Right lung (tissue), 5 donors: ENCODE data around the gene DUS2. TPM values are rescaled to one million over a fixed set of nuclear protein-coding genes. Genes with fewer than 3 reads are reported as not detected.
"Not testable (repeated sequence)": the region's sequence is repeated elsewhere in the genome, so short reads cannot be mapped to it uniquely, and the experiment has no call there.

ENCODE experiments used
- DNase-seq, 2 donors: peaks; one replicate each; pipeline ENCODE4 v3.0.0-alpha.2; 2013
- polyA plus RNA-seq, 5 donors: library from polyadenylated mRNA; unstranded; fragments of 120-200 nt; gene quantifications; one replicate each; pipeline versions ENCODE4 v1.2.1 to v1.2.3, GENCODE V29; 2013; ENCODE audit warnings: inconsistent platforms in 1 of 5, low replicate concordance in 1 of 5; ENCODE audit not compliant: insufficient read length in 5 of 5, insufficient read depth in 1 of 5

Gene DUS2
- polyA plus RNA-seq, 5 donors, result 13.8 to 17.9 (median 14.4) TPM

DNA sequence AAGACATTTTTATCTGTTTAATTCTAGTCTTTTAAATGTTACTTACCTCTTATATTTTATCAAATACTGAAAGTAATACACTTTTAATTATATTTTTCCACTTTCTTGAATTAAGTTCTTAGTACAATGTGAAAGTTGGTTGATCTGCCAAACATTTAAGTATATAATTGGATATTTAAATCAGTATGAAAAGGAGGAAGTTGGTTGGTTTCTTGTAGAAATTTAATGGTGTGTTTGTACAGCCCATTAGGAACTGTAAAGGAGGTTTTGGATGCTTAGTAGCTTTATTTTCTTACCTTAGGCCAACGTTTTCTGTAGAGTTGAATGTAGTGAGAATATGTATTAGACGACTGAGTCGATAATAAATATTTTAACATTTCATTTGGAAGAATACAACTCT is 67.4 kb downstream of the DUS2 start:
- DNase-seq, result no peak

DNA sequence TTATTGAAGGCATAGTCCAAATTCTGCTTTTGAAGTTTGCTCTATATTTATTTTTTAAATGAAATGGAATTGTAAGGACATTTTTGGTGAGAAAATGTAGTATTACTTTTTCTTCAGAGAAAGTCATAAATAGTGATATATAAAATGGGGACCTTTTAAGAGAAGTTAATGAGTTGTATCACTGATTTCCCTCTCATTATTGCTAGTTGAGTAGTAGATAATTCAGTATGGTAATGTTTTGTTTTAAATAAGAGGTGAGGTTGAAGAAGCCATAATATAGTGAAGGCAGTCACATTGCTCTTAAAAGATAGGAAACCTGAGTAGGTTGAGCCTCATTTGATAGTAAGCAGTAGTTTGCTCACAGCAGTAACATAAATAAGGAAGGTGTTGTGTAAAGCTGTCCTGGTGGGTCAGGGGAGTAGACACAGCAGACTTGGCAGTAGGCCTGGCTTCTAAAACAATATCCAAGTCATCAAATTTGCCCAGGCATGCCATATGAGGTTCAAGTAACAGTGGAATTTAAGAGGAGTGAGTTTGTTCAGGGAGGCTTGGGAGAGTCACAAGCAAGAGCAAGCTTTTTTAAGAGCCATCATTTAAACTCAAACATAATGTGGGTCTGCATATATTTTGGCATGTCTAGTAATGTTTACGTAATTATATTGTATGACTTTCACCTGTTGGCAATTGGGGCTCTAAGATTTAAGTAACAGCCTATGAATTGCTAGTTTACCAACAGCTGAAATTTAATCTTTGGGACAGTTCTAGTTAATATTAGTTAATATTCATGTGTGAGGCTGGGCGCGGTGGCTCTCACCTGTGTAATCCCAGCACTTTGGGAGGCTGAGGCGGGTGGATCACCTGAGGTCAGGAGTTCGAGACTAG is 68.5 kb downstream of the DUS2 start:
- DNase-seq, result no peak

DNA sequence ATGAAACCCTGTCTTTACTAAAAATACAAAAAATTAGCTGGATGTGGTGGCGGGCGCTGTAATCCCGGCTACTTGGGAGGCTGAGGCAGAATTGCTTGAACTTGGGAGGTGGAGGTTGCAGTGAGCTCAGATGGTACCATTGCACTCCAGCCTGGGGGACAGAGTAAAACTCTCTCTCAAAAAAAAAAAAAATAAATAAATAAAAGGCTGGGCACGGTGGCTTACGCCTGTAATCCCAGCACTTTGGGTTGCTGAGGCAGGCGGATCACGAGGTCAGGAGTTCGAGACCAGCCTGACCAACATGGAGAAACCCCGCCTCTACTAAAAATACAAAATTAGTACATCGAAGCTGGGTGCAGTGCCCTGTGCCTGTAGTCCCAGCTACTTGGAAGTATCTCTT is 69.2 kb downstream of the DUS2 start:
- DNase-seq, result not testable (repeated sequence)

DNA sequence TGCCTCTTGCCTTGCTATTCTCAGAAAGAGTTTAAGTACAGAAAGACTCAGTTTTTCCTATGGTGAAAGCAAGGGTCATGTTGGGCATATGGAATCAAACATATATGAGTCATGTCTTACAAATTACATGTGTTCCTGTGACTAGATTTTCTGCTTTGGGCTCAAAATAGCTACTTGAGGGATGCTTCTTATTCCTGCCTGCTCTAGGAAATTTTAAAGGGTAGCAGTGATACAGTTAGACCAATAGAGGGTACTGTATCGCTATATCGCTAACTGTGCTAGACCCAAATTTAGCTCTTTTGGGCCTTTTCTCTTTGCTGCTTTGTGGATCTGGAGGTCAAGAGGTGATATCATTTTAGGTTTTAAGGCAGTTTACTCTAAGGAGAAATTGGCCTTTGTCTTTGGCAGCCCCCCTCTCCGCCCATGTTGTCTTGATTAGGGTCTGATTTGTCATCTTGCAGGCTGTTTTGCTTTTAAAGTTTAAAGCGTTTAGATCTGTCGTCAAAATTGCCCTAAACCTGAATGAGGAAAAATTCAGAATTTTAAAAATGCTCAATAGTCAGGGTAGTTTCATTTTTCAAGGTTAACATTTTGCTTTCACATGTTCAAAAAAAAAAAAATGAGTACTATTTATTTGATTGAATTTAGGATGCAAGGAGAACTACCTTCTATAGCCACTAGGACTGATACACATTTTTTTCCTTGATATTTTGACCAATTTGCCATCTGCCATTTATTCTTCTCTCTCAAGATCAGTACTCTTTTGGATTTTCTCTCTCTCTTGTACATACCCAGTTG is 70.9 kb downstream of the DUS2 start:
- no peak for DNase-seq

- DNase-seq, result no peak
These were observed 71.5 kb downstream of the DUS2 start for GRCh38 chr16:68094614-68094934.

DNA sequence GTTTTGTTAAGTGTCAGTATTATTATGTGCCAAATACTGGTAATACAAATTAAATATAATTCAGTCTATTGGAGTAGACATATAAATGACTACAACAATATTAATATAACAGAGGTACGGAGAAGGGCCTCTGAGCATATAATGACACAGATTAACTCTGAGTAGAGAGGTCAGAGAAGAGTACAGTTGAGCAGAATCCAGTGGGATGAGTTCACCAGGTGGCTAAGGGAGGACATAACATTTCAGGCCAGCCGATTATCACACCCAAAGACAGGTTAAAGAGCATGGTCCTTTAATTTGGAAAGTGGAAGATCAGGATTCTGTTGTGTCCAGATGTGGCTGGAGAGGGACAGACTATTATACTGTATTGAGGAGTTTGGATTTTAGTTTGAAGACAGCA is 73.4 kb downstream of the DUS2 start:
- DNase-seq, result no peak

GRCh38 chr16:68097088-68097487 is 74.0 kb downstream of the DUS2 start:
- no peak for DNase-seq

- DNase-seq, result no peak
These were observed 74.8 kb downstream of the DUS2 start for GRCh38 chr16:68097895-68098294.

DNA sequence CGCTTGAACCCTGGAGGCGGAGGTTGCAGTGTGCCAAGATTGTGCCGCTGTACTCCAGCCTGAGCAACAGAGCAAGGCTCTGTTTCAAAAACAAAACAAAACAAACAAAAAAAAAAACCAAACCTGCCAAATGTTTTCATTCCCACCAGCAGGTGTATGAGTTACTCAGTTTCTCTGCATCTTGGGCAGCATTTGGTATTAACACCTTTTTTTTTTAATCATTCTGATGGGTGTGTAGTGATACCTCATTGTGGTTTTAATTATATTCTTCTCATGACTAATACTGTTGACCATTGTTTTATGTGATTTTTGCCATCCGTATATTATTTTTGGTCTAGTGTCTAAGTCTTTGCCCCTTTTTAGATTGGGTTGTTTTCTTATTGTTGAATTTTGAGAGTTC is 77.4 kb downstream of the DUS2 start:
- DNase-seq, result no peak

DNA sequence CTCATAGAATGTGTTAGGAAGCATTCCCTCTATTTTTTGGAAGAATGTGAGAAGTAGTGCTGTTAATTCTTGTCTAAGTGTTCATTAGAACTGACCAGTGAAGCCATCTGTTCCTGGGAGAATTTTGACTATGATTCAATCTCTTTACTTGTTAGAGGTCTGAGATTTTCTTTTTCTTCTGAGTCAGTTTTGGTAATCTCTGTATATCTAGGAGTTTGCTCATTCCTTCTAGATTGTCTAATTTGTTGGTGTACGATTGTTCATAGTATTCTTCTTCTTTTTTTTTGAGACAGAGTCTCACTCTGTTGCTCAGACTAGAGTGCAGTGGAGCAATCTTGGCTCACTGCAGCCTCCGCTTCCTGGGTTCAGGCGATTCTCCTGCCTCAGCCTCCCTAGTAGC is 82.5 kb downstream of the DUS2 start:
- no peak for DNase-seq

DNA sequence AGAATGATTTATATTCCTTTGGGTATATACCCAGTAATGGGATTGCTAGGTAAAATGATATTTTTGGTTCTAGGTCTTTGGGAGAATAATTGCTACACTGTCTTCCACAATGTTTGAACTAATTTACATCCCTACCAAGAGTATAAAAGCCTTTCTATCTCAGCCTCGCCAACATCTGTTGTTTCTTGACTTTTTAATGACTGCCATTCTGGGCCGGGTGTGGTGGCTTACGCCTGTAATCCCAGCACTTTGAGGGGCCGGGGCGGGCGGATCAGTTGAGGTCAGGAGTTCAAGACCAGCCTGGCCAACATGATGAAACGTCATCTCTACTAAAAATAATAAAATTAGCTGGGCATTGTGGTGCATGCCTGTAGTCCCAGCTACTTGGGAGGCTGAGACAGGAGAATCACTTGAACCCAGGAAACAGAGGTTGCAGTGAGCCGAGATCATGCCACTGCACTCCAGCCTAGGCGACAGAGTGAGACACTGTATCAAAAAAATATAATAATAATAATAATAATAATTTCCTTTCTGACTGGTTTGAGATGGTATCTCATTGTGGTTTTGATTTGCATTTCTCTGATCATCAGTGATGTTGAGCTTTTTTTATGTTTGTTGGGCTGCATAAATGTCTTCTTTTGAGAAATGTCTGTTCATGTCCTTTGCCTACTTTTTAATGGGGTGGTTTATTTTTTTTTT is 84.3 kb downstream of the DUS2 start:
- not testable (repeated sequence) for DNase-seq

DNA sequence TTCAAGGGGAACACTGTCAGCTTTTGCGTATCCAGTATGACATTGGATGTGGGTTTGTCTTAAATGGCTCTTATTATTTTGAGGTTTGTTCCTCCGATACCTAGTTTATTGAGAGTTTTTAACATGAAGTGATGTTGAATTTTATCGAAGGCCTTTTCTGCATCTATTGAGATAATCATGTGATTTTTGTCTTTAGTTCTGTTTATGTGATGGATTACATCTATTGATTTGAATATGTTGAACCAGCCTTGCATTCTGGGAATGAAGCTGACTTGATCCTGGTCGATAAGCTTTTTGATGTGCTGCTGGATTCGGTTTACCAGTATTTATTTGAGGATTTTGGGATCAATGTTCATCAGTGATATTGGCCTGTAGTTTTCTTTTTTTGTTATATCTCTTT is 86.1 kb downstream of the DUS2 start:
- DNase-seq, result not testable (repeated sequence)

DNA sequence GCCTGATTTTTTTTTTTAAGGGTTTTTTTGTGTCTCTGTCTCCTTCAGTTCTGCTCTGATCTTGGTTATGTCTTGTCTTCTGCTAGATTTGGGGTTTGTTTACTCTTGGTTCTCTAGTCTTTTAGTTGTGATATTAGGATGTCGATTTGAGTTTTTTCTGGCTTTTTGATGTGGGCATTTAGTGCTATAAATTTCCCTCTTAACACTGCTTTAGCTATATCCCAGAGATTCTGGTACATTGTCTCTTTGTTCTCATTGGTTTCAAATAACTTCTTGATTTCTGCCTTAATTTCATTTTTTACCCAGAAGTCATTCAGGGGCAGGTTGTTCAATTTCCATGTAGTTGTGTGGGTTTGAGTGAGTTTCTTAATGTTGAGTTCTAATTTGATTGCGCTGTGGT is 87.5 kb downstream of the DUS2 start:
- DNase-seq, result not testable (repeated sequence)

- no peak for DNase-seq
These were observed 88.3 kb downstream of the DUS2 start for GRCh38 chr16:68111379-68111778.

- no peak for DNase-seq
These were observed 90.1 kb downstream of the DUS2 start for GRCh38 chr16:68113059-68113761.

DNA sequence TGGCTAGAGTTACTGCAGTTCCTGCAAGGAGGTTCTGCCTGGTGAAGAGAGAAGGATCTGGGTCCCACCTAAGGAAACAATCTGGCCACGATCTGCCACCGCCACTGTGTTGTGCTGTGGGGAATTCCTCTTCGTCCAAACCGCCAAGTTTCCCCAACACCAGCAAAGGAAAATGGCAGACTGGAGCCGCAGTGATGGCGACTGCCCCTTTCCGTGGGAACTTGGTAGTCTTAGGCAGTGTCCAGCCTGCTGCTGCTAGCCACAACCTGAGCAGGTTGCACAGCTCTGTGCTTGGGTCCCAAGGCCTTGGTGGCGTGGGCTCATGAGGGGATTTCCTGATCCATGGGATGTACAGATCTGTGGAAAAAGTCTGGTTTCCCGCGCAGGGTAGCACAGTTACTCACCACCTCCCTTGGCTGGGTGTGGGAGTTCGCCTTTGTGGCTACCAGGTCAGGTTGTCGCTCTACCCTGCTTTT is 90.7 kb downstream of the DUS2 start:
- no peak for DNase-seq

GRCh38 chr16:68114939-68115338 is 91.9 kb downstream of the DUS2 start:
- DNase-seq, result not testable (repeated sequence)

DNA sequence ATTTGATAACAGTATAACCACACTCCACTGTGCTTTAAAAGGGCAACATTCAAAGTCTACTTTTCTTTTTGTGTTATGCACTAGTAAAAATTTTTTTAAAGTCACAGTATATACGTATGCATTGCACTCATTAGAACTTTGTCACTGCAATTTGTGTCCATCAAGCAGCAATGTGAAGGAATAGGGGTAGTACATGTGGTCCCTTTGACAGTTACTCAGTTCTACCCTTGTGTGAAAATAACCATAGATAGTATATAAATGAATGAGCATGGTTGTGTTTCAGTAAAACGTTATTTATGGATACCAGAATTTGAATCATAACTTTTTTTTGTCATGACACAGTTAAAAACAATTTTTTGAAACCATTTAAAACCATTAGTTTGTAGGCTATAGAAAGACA is 92.8 kb downstream of the DUS2 start:
- DNase-seq, result no peak

DNA sequence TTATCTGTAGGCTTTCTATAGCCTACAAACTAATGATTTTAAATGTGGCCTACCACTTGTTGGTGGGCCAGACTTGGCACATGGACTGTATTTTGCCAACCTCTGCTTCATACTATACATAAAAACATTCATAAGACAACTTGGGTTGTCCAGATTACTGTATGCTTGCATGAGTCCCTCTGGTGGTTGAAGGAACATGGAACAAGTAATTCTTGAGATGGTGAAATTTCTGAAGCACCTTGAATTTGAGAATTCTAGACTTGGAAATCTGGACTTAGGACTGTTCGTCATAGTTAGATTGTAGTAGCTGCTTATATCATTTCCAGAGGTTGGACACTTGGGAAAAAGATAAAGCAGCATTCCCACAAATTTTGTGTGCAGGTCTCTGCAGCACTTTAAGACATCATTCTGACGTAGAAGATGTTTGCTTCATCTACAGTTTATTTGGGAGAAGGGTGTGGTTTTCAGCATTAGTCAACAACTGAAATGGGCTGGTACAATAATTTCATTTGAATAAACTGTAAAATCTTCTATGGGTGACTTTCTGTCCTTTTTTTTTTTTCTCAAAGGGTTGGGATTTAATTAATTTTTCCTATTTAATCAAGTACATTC is 93.3 kb downstream of the DUS2 start:
- DNase-seq, result no peak

DNA sequence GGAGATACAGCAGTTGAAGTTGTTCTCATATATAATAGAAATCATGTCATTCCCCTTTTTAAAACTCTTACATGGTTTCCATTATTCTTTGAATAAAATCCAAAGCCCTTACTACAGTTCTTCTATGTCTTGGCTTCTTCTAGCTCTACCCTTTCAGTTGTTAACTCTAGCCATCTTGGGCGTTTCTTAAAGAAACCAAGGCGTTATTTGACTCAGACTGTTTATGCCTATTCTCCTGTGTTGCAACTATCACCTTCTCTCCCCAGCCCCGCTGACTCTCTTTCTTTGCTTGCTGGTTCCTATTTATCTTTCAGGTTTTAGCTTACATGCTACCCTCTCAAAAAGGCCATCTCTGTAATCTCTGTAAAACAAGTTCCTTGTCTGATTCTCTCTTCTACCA is 94.8 kb downstream of the DUS2 start:
- DNase-seq, result no peak

DNA sequence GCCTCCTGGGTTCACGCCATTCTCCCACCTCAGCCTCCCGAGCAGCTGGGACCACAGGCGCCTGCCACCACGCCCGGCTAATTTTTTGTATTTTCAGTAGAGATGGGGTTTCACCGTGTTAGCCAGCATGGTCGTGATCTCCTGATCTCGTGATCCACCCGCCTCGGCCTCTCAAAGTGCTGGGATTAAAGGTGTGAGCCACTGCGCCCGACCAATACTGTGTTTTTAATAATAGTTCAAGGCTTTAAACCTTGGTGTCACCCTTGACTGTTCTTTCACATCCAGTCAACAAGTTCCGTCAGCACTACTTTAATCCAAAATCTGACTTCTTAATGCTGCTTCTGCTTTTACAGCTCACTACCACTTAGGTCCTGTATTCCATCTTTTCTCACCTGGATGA is 95.9 kb downstream of the DUS2 start:
- DNase-seq, result not testable (repeated sequence)
